Activated CD8-positive, alpha-beta memory T cell treated with anti-CD3 and anti-CD28 coated beads, Interleukin-2, amount 50 U/mL, for 48 hours (primary cell): ENCODE data around the gene CES2.
"Not testable (repeated sequence)": the region's sequence is repeated elsewhere in the genome, so short reads cannot be mapped to it uniquely, and the experiment has no call there.

Experiments used
- DNase-seq: peaks from one replicate; pipeline ENCODE4 v3.0.0-alpha.2; 2020

Gene CES2

GRCh38 chr16:66986559-66986958 is 51.2 kb downstream of the CES2 start:
- DNase-seq: no peak

GRCh38 chr16:66988197-66988788 is 53.0 kb downstream of the CES2 start, which contains the start of gene CES4A:
TSS of gene CES4A (plus strand) at chr16:66988589. CDS start at chr16:66988773, 184 bp downstream.
- no peak for DNase-seq

- no peak for DNase-seq
Measured at GRCh38 chr16:66991545-66992077, 56.3 kb downstream of the CES2 start.

GRCh38 chr16:66993558-66993957 is 58.2 kb downstream of the CES2 start:
- not testable (repeated sequence) for DNase-seq
